SH-SY5Y (cell line): ENCODE results near the gene KCNQ5.

Source experiments
- GATA2 ChIP-seq: IDR thresholded peaks from 2 replicates; pipeline ENCODE4 v1.6.1; 2011; ENCODE audit warnings: mild to moderate bottlenecking, low read depth, low read length
- GATA3 ChIP-seq: IDR thresholded peaks from 2 replicates; pipeline ENCODE4 v1.6.1; 2011; ENCODE audit warnings: low read depth, mild to moderate bottlenecking, low read length, moderate library complexity

GRCh38 chr6:72649032-72649984 lies 27.4 kb downstream of the KCNQ5 start:
- TF ChIP-seq GATA2 (no peak), GATA3 (no peak)
